DOHH2 (cell line): ENCODE measurements around the gene CRY1.

Source experiments
- H3F3A ChIP-seq: fragments of 200-600 bp; sonication (generic), shearing (Covaris generic); 2 replicates; pipeline ENCODE4 v1.6.0; 2016; ENCODE audit warnings: antibody characterized with exemption, mild to moderate bottlenecking; ENCODE audit not compliant: control insufficient read depth, insufficient read depth
- H3K27ac ChIP-seq: fragments of 200-600 bp; sonication (generic); 2 replicates; pipeline ENCODE4 v1.5.1; 2014; ENCODE audit warnings: low read depth, mild to moderate bottlenecking, low read length, moderate library complexity
- H3K27me3 ChIP-seq: fragments of 200-600 bp; sonication (generic); 2 replicates; pipeline ENCODE4 v1.6.1; 2014; ENCODE audit warnings: mild to moderate bottlenecking, low read length, mixed read lengths; ENCODE audit not compliant: control insufficient read depth
- H3K36me3 ChIP-seq: fragments of 200-600 bp; sonication (generic); 2 replicates; pipeline ENCODE4 v1.6.1; 2014; ENCODE audit warnings: mild to moderate bottlenecking, low read length, moderate library complexity, mixed read lengths; ENCODE audit not compliant: control insufficient read depth
- H3K4me1 ChIP-seq: fragments of 200-600 bp; sonication (generic); 2 replicates; pipeline ENCODE4 v1.6.1; 2014; ENCODE audit warnings: mild to moderate bottlenecking, low read length, mixed read lengths; ENCODE audit not compliant: control insufficient read depth
- H3K4me2 ChIP-seq: fragments of 200-600 bp; sonication (generic); 2 replicates; pipeline ENCODE4 v1.6.0; 2014; ENCODE audit warnings: mild to moderate bottlenecking, low read length, moderate library complexity
- H3K4me3 ChIP-seq: fragments of 200-600 bp; sonication (generic); 2 replicates; pipeline ENCODE4 v1.5.1; 2014; ENCODE audit warnings: mild to moderate bottlenecking, low read length, mixed read lengths
- H3K79me2 ChIP-seq: fragments of 200-600 bp; sonication (generic); 2 replicates; pipeline ENCODE4 v1.6.1; 2014; ENCODE audit warnings: mild to moderate bottlenecking, low read length, mixed read lengths; ENCODE audit not compliant: control insufficient read depth
- H3K9me2 ChIP-seq: fragments of 200-600 bp; sonication (generic); replicated peaks from 2 replicates; pipeline ENCODE4 v1.6.1; 2014; ENCODE audit warnings: mild to moderate bottlenecking, low read length, mixed read lengths; ENCODE audit not compliant: control insufficient read depth
- H3K9me3 ChIP-seq: fragments of 200-600 bp; sonication (generic); 2 replicates; pipeline ENCODE4 v1.6.1; 2014; ENCODE audit warnings: antibody characterized with exemption, low read length, mixed read lengths; ENCODE audit not compliant: control insufficient read depth, insufficient read depth
- H4K20me1 ChIP-seq: fragments of 200-600 bp; sonication (generic); 2 replicates; pipeline ENCODE4 v1.6.0; 2014; ENCODE audit warnings: low read depth, mild to moderate bottlenecking, antibody characterized with exemption, low read length, moderate library complexity; ENCODE audit not compliant: control insufficient read depth, insufficient read depth
- CTCF ChIP-seq: fragments of 200-600 bp; sonication (generic); IDR thresholded peaks from one replicate; pipeline ENCODE4 v1.5.1; 2014; ENCODE audit warnings: antibody characterized with exemption, mild to moderate bottlenecking, low read depth, low read length; ENCODE audit not compliant: poor library complexity, severe bottlenecking
- EZH2phosphoT487 ChIP-seq: fragments of 200-600 bp; sonication (generic); IDR thresholded peaks from 2 replicates; pipeline ENCODE4 v1.6.1; 2017; ENCODE audit warnings: borderline replicate concordance, mild to moderate bottlenecking, antibody characterized with exemption, low read length, moderate library complexity, mixed read lengths

CRY1 gene

GRCh38 chr12:106987846-106988245 lies 105.5 kb downstream of the CRY1 start:
- Histone ChIP-seq H3K9me2 (no peaks in the 10 kb centered on the region), H4K20me1 (no peaks in the 10 kb centered on the region), H3F3A (no peaks in the 10 kb centered on the region), H3K4me3 (no peak overlapping the region), H3K4me1 (peaks cover 15% of the 10 kb centered on the region), H3K4me2 (no peak overlapping the region; the same call in 1 of the 2 replicates), H3K79me2 (peaks cover 13% of the 10 kb centered on the region), H3K27me3 (0 out of 2 replicates have a peak, but pooled peaks cover 5% of the 10 kb centered on the region), H3K27ac (no peak overlapping the region), H3K9me3 (no peaks in the 10 kb centered on the region), H3K36me3 (peaks cover 15% of the 10 kb centered on the region)
- no peak for TF ChIP-seq CTCF

- Histone ChIP-seq H3K36me3 (peaks cover 15% of the 10 kb centered on the region), H3K9me2 (no peaks in the 10 kb centered on the region), H3K27ac (no peak within 1 kb of the TSS)
Observed at GRCh38 chr12:106986625-106987389, 106.5 kb downstream of the CRY1 start, which contains the start of gene MTERF2. TSS of gene MTERF2 (minus strand) at chr12:106987146. CDS start at chr12:106978714, 8,432 bp downstream.

GRCh38 chr12:106986135-106986534 lies 107.2 kb downstream of the CRY1 start:
- TF ChIP-seq EZH2phosphoT487 (no peak), CTCF (no peak)
- Histone ChIP-seq H3K27me3 (0 out of 2 replicates have a peak, but pooled peaks cover 5% of the 10 kb centered on the region), H3K4me2 (peak overlapping the region; percentile 96), H3K79me2 (peaks cover 13% of the 10 kb centered on the region), H3F3A (no peaks in the 10 kb centered on the region), H3K36me3 (peaks cover 15% of the 10 kb centered on the region), H3K9me2 (no peaks in the 10 kb centered on the region), H3K27ac (no peak overlapping the region), H3K4me3 (peak overlapping the region; percentile 93), H4K20me1 (no peaks in the 10 kb centered on the region), H3K9me3 (no peaks in the 10 kb centered on the region), H3K4me1 (peaks cover 15% of the 10 kb centered on the region)

More at GRCh38 chr12:106986625-106987389, 106.5 kb downstream of the CRY1 start, which contains the start of gene MTERF2:
- peak within 1 kb of the TSS; percentile 93 for H3K4me3 ChIP-seq
- peak within 1 kb of the TSS; percentile 96 for H3K4me2 ChIP-seq
- H3K79me2 ChIP-seq, result peaks cover 13% of the 10 kb centered on the region
- H4K20me1 ChIP-seq, result no peaks in the 10 kb centered on the region
- H3K4me1 ChIP-seq, result peaks cover 15% of the 10 kb centered on the region
- 0 out of 2 replicates have a peak, but pooled peaks cover 5% of the 10 kb centered on the region for H3K27me3 ChIP-seq
- TF ChIP-seq CTCF (peak; percentile 8), EZH2phosphoT487 (no peak)
- H3K9me3 ChIP-seq, result no peaks in the 10 kb centered on the region
- H3F3A ChIP-seq, result no peaks in the 10 kb centered on the region
